Body of pancreas (tissue), 4 donors: ENCODE data around the gene ROS1.

Source experiments
- POLR2A ChIP-seq, 3 donors: fragments of 450-650 bp; IDR thresholded peaks; one replicate each; pipeline ENCODE4 v1.6.1; 2016; ENCODE audit warnings: antibody characterized with exemption in 3 of 3, mild to moderate bottlenecking in 2 of 3
- TF ChIP-seq, protein P1 (sequence below), 7 experiments: fragments of 450-650 bp in 4 of 7; fragments of 200-600 bp in 3 of 7; sonication (generic) in 3 of 7; IDR thresholded peaks; one replicate each; pipeline ENCODE4 v1.5.1; 2016 to 2019; ENCODE audit warnings: antibody characterized with exemption in 7 of 7

DNA sequence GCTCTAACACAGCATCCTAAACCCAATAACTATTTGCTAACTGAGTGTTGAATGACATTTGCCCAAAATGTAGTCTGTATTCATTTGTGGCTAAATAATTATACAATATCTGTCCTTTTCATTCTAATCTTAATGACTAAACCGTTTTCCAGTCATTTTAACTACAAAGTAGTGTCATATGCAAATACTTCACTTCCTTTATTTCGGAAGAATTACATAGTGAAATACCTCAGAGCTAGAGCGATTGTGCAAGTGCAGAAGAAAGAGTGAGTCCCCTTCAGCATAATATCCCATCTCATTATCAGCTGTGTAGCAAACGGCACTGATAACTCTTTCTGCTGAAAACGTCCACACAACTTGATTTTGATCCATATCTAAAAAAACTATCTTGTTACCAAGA is 66.2 kb downstream of the ROS1 start:
- TF ChIP-seq, protein P1, sequence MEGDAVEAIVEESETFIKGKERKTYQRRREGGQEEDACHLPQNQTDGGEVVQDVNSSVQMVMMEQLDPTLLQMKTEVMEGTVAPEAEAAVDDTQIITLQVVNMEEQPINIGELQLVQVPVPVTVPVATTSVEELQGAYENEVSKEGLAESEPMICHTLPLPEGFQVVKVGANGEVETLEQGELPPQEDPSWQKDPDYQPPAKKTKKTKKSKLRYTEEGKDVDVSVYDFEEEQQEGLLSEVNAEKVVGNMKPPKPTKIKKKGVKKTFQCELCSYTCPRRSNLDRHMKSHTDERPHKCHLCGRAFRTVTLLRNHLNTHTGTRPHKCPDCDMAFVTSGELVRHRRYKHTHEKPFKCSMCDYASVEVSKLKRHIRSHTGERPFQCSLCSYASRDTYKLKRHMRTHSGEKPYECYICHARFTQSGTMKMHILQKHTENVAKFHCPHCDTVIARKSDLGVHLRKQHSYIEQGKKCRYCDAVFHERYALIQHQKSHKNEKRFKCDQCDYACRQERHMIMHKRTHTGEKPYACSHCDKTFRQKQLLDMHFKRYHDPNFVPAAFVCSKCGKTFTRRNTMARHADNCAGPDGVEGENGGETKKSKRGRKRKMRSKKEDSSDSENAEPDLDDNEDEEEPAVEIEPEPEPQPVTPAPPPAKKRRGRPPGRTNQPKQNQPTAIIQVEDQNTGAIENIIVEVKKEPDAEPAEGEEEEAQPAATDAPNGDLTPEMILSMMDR (IDR thresholded peaks at IDR 0.05), result no peak
- no peak for TF ChIP-seq POLR2A (IDR thresholded peaks at IDR 0.05)
